Tibial nerve (tissue), 4 donors: ENCODE measurements around the gene TMEM200C. TPM values are rescaled to one million over a fixed set of nuclear protein-coding genes. Genes with fewer than 3 reads are reported as not detected.

Experiments
- DNase-seq, 2 donors: peaks; one replicate each; pipeline ENCODE4 v3.0.0-alpha.2; 2019; ENCODE audit warnings: low spot score in 2 of 2
- H3K27ac ChIP-seq, 4 donors: fragments of 200-600 bp; sonication (generic) in 3 of 4; one replicate each; pipeline ENCODE4 v1.5.1; 2017 to 2019; ENCODE audit warnings: mild to moderate bottlenecking in 1 of 4
- H3K27me3 ChIP-seq, 2 donors: fragments of 200-600 bp; sonication (generic) in 1 of 2; one replicate each; pipeline versions ENCODE4 v1.5.1 to v1.6.0; 2017 to 2019
- H3K36me3 ChIP-seq, 3 donors: fragments of 200-600 bp; sonication (generic); one replicate each; pipeline ENCODE4 v1.5.1; 2018 to 2019
- H3K4me1 ChIP-seq, 4 donors: fragments of 200-600 bp; sonication (generic) in 3 of 4; one replicate each; pipeline ENCODE4 v1.5.1; 2017 to 2019
- H3K4me3 ChIP-seq, 4 donors: fragments of 200-600 bp; sonication (generic) in 3 of 4; one replicate each; pipeline ENCODE4 v1.5.1; 2017 to 2019; ENCODE audit warnings: mild to moderate bottlenecking in 1 of 4, moderate library complexity in 1 of 4
- H3K9me3 ChIP-seq, 4 donors: fragments of 200-600 bp; sonication (generic) in 3 of 4; one replicate each; pipeline ENCODE4 v1.5.1; 2017 to 2019
- EP300 ChIP-seq, 2 donors: sonication (generic); formaldehyde crosslinking; IDR thresholded peaks; one replicate each; pipeline ENCODE4 v1.6.1; 2017; ENCODE audit warnings: antibody characterized with exemption in 2 of 2, mild to moderate bottlenecking in 1 of 2
- POLR2A ChIP-seq, 2 donors: fragments of 450-650 bp; IDR thresholded peaks; one replicate each; pipeline ENCODE4 v1.6.1; 2017; ENCODE audit warnings: antibody characterized with exemption in 2 of 2, mild to moderate bottlenecking in 2 of 2, moderate library complexity in 2 of 2
- WGBS, 2 donors: methylation state at CpG; one replicate each; pipeline ENCODE4 v1.1.5; 2018; 5-methylcytosine and 5-hydroxymethylcytosine counted together
- total RNA-seq, 4 donors: library from RNA; depleted of rRNA; stranded (reverse); fragments of >200 nt; gene quantifications; one replicate each; pipeline ENCODE4 v1.1.0, GENCODE V29; 2016
- TF ChIP-seq, protein P1 (sequence below), 5 experiments: fragments of 200-600 bp in 3 of 5; fragments of 450-650 bp in 2 of 5; sonication (generic) in 3 of 5; IDR thresholded peaks; one replicate each; pipeline ENCODE4 v1.5.1; 2016 to 2019; ENCODE audit warnings: antibody characterized with exemption in 5 of 5, mild to moderate bottlenecking in 3 of 5, moderate library complexity in 2 of 5

TMEM200C gene
- total RNA-seq, 4 donors from 2014 or later: under 0.01 to 0.78 (median 0.60) TPM; not detected in 1

DNA sequence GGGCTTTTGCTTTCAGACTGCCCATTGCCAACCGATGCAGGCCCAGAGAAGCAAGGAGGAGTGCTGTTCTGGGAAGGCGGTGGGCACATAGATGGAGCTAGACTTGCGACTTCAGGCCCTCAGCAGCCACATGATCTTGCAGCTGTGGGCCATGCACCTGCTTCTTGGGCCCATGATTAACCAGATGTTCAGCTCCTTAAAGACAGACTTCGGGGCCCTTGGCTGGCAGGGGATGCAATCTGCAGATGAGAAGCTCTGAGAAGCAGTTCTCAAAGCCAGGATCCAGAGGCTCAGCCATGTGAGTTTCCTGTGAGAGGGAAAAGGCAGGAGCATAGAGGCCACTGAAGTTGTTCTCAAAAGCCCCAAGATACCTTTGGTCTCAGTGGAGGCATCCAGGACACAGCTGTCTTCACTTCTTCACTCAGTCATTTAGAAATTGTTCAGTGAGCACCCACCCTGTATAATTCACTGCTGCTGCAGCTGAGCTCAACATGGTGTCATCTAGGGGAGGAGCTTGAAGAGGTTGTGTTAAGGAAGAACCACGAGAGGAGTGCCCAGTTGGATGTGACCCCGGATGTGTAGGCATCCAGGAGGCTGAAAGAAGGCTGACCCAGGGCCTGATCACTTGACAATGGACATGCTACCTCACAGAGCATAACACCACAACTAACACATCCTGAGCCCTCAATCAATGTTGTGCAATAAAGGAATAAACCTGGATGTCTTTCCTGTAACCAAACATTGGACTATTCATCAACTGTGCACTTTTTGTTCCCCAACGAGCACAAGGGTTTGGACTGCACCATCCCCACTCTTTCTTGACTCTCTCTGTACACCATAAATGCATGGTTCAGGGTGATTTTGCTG is 44.7 kb upstream of the TMEM200C start:
- no peak for TF ChIP-seq POLR2A (IDR thresholded peaks at IDR 0.05)
- no peak for TF ChIP-seq EP300 (IDR thresholded peaks at IDR 0.05)
- TF ChIP-seq, protein P1, sequence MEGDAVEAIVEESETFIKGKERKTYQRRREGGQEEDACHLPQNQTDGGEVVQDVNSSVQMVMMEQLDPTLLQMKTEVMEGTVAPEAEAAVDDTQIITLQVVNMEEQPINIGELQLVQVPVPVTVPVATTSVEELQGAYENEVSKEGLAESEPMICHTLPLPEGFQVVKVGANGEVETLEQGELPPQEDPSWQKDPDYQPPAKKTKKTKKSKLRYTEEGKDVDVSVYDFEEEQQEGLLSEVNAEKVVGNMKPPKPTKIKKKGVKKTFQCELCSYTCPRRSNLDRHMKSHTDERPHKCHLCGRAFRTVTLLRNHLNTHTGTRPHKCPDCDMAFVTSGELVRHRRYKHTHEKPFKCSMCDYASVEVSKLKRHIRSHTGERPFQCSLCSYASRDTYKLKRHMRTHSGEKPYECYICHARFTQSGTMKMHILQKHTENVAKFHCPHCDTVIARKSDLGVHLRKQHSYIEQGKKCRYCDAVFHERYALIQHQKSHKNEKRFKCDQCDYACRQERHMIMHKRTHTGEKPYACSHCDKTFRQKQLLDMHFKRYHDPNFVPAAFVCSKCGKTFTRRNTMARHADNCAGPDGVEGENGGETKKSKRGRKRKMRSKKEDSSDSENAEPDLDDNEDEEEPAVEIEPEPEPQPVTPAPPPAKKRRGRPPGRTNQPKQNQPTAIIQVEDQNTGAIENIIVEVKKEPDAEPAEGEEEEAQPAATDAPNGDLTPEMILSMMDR (IDR thresholded peaks at IDR 0.05): no peak
- 81 to 90% methylated on average over 7 of the region's 7 CpGs for WGBS, 2 donors
- Histone ChIP-seq H3K9me3 (no peaks in the 10 kb centered on the region), H3K4me3 (no peak overlapping the region), H3K27ac (no peak overlapping the region), H3K36me3 (no peaks in the 10 kb centered on the region), H3K4me1 (no peaks in the 10 kb centered on the region), H3K27me3 (no peaks in the 10 kb centered on the region)
- DNase-seq: no peak

DNA sequence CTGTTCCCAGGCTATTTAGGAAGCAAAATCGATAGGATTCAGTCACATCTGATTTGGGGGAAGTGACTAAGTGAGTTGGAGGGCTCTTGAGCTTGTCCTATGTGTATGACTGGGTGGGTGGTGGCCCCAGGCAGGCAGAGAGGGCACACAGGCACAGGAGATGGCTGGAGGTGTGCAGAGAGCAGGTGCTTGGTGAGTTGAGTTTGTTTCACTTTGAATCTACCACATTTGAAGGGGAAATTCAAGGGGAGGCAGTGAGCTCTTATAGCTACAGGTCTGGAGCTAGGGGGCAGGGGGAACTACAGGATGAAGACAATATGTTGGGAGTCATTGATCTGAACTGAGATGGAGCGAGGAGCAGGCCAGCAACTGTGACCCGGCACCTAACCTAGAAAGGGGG is 42.5 kb upstream of the TMEM200C start:
- Histone ChIP-seq H3K4me1 (no peaks in the 10 kb centered on the region), H3K27me3 (no peaks in the 10 kb centered on the region), H3K4me3 (no peak overlapping the region), H3K27ac (no peak overlapping the region), H3K36me3 (no peaks in the 10 kb centered on the region), H3K9me3 (no peaks in the 10 kb centered on the region)
- TF ChIP-seq POLR2A (IDR thresholded peaks at IDR 0.05) (no peak), EP300 (IDR thresholded peaks at IDR 0.05) (no peak)
- TF ChIP-seq, protein P1 (IDR thresholded peaks at IDR 0.05): no peak
- 91 to 96% methylated on average over 3 of the region's 3 CpGs for WGBS, 2 donors
- no peak for DNase-seq

DNA sequence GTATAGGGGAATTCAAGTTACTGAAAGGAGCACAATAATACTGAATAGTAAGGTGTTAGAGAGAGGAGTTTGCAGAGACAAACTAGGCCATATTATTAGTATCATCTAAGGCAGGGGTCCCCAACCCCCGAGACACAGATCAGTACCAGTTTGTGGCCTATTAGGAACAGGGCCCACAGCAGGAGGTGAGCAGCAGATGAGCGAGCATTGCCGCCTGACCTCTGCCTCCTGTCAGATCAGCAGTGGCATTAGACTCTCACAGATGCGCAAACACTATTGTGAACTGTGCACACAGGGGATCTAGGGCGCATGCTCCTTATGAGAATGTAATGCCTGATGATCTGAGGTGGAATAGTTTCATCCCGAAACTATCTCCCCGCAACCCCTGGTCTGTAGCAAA is 41.8 kb upstream of the TMEM200C start:
- H3K4me1 ChIP-seq: no peaks in the 10 kb centered on the region
- H3K27ac ChIP-seq: no peak overlapping the region
- H3K36me3 ChIP-seq: no peaks in the 10 kb centered on the region
- DNase-seq: no peak
- H3K27me3 ChIP-seq: no peaks in the 10 kb centered on the region
- H3K4me3 ChIP-seq: no peak overlapping the region
- H3K9me3 ChIP-seq: no peaks in the 10 kb centered on the region
- TF ChIP-seq POLR2A (IDR thresholded peaks at IDR 0.05) (no peak), EP300 (IDR thresholded peaks at IDR 0.05) (no peak)
- TF ChIP-seq, protein P1 (IDR thresholded peaks at IDR 0.05): no peak
- WGBS, 2 donors: 86 to 89% methylated on average over 7 of the region's 7 CpGs

DNA sequence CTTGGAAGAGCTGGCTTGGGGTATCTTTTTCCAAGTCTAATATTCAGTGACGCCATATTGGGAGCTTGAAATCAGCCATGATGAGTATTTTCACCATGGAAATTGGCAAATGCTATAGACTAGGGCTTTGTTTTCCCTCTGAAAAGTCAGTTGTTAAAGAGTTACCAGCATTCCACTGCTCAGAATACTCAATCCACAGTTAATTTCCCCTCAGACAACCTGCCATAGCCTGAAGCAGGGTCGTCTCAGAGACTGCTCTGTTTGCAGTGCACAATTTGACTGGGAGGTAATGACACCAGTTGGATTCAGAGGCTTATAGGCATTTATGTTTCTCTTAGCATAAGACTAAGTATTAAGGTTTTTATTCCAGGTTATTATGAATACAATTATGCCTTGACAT is 35.5 kb upstream of the TMEM200C start:
- Histone ChIP-seq H3K4me1 (no peaks in the 10 kb centered on the region), H3K27me3 (no peaks in the 10 kb centered on the region), H3K9me3 (peaks cover 0 to 20% (median 0%) of the 10 kb centered on the region in 4 donors), H3K4me3 (no peak overlapping the region), H3K36me3 (no peaks in the 10 kb centered on the region), H3K27ac (no peak overlapping the region)
- no peak for DNase-seq
- TF ChIP-seq, protein P1 (IDR thresholded peaks at IDR 0.05): no peak
- TF ChIP-seq EP300 (IDR thresholded peaks at IDR 0.05) (no peak), POLR2A (IDR thresholded peaks at IDR 0.05) (no peak)
- 40% methylated on average over 2 of the region's 2 CpGs for WGBS, 2 donors

DNA sequence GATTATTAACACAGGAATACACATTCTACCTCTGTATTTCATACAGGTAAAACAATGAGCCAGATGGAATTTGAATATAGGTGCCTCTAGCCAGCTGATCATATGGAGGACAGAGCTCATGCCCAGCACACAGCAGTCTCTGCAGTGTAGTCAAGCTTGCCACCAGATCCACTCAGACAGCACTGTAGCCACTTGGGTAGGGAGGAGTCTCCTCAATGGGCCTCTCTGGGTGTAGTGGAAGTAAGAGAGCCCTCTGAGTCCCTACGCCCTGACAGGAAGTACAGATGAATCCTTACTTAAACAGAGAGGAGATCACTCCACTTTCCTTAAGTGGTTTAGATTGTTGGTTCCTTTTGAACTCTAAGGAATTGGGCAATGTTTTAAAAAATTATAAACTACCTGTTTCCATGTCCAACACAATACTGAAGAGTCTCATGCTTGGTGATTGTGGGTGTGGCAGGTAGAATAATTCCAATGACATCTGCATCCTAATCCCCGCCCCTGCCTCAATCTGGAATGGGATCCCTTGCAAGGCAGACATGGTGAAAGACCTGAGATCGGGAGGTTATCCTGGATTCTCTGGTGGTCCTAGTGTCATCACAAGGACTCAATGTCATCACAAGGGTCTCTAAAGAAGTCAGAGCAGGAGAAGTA is 23.0 kb upstream of the TMEM200C start:
- Histone ChIP-seq H3K27me3 (no peaks in the 10 kb centered on the region), H3K4me3 (no peak overlapping the region), H3K27ac (no peak overlapping the region), H3K9me3 (no peaks in the 10 kb centered on the region), H3K36me3 (no peaks in the 10 kb centered on the region), H3K4me1 (no peaks in the 10 kb centered on the region)
- no peak for DNase-seq
- whole genome bisulfite sequencing, 2 donors: 85 to 92% methylated on average over 3 of the region's 3 CpGs
- TF ChIP-seq, protein P1 (IDR thresholded peaks at IDR 0.05): no peak
- TF ChIP-seq POLR2A (IDR thresholded peaks at IDR 0.05) (no peak), EP300 (IDR thresholded peaks at IDR 0.05) (no peak)
